IMR-90 (cell line): ENCODE measurements around the gene MAPRE3. TPM values are rescaled to one million over a fixed set of nuclear protein-coding genes. Genes with fewer than 3 reads are reported as not detected.

Source experiments
- ATAC-seq: fragments of 200-7000 bp; cut with Tn5 transposase; 2 replicates; pipeline ENCODE4 v1.9.1; 2020; ENCODE audit warnings: low read depth, mild to moderate bottlenecking, moderate library complexity
- BruUV-seq: library from RNA; stranded (reverse); fragments of 400-500 nt; replicated peaks from 2 replicates; lab custom pipeline; 2021; lab: Mats Ljungman, UMichigan
- CTCF ChIA-PET: fragments of 300-600 bp; formaldehyde crosslinking; extraction: SDS; loops from one replicate; lab custom pipeline; 2021; ENCODE audit warnings: antibody characterized with exemption; lab: Yijun Ruan, JAX
- POLR2A ChIA-PET: fragments of 300-600 bp; sonication (Branson Sonifier 250); formaldehyde crosslinking; loops from one replicate; lab custom pipeline; 2022; ENCODE audit warnings: antibody characterized with exemption; ENCODE audit not compliant: unreplicated experiment; lab: Charles Lee
- DNase-seq: peaks from one replicate; pipeline ENCODE4 v3.0.0; 2013
- H2AFZ ChIP-seq: replicated peaks from 2 replicates; pipeline ENCODE3; 2013; ENCODE audit warnings: low read length, mild to moderate bottlenecking; ENCODE audit not compliant: poor library complexity
- H2AK5ac ChIP-seq: 2 replicates; pipeline ENCODE4 v1.6.1; 2013; ENCODE audit warnings: low read depth, low read length, inconsistent platforms
- H2AK9ac ChIP-seq: replicated peaks from 2 replicates; pipeline ENCODE3; 2013; ENCODE audit warnings: mild to moderate bottlenecking, low read depth, low read length, moderate library complexity; ENCODE audit not compliant: poor library complexity
- H2BK120ac ChIP-seq: 2 replicates; pipeline ENCODE4 v1.6.1; 2013; ENCODE audit warnings: low read depth, low read length, inconsistent platforms
- H2BK15ac ChIP-seq: 3 replicates; pipeline ENCODE4 v1.6.1; 2013; ENCODE audit warnings: low read depth, low read length, inconsistent platforms
- H2BK20ac ChIP-seq: 2 replicates; pipeline ENCODE4 v1.6.1; 2013; ENCODE audit warnings: low read depth, mild to moderate bottlenecking, inconsistent platforms, low read length, moderate library complexity
- H2BK5ac ChIP-seq: 2 replicates; pipeline ENCODE4 v1.6.1; 2013; ENCODE audit warnings: mild to moderate bottlenecking, low read depth, low read length, inconsistent platforms; ENCODE audit not compliant: poor library complexity, severe bottlenecking
- H3K14ac ChIP-seq: replicated peaks from 2 replicates; pipeline ENCODE4 v1.6.1; 2013; ENCODE audit warnings: low read depth, low read length, inconsistent platforms
- H3K18ac ChIP-seq: 2 replicates; pipeline ENCODE4 v1.6.1; 2013; ENCODE audit warnings: low read depth, low read length, control low read depth
- H3K23ac ChIP-seq: 2 replicates; pipeline ENCODE4 v1.6.1; 2013; ENCODE audit warnings: low read depth, low read length, inconsistent platforms
- H3K27ac ChIP-seq: 2 replicates; pipeline ENCODE4 v1.5.1; 2013; ENCODE audit warnings: mild to moderate bottlenecking, control low read depth, low read length; ENCODE audit not compliant: insufficient read depth
- H3K27me3 ChIP-seq: 2 replicates; pipeline ENCODE4 v1.6.1; 2013; ENCODE audit warnings: low read length; ENCODE audit not compliant: control insufficient read depth, insufficient read depth
- H3K36me3 ChIP-seq: 2 replicates; pipeline ENCODE4 v1.6.1; 2013; ENCODE audit warnings: low read length, mixed read lengths; ENCODE audit not compliant: control insufficient read depth, insufficient read depth
- H3K4ac ChIP-seq: 2 replicates; pipeline ENCODE4 v1.6.1; 2013; ENCODE audit warnings: low read depth, low read length, inconsistent platforms
- H3K4me1 ChIP-seq: 2 replicates; pipeline ENCODE4 v1.6.1; 2013; ENCODE audit warnings: low read length, mixed read lengths; ENCODE audit not compliant: control insufficient read depth, insufficient read depth
- H3K4me2 ChIP-seq: 2 replicates; pipeline ENCODE4 v1.6.1; 2013; ENCODE audit warnings: low read depth, mild to moderate bottlenecking, control low read depth, low read length, moderate library complexity
- H3K4me3 ChIP-seq: 2 replicates; pipeline ENCODE4 v1.5.1; 2013; ENCODE audit warnings: low read depth, mild to moderate bottlenecking, control low read depth, low read length, moderate library complexity; ENCODE audit not compliant: insufficient read depth
- H3K56ac ChIP-seq: 2 replicates; pipeline ENCODE4 v1.6.1; 2013; ENCODE audit warnings: low read length, inconsistent platforms; ENCODE audit not compliant: insufficient read depth; ENCODE audit errors: extremely low read depth
- H3K79me1 ChIP-seq, 2 experiments: 2 replicates each; pipeline ENCODE4 v1.6.1; 2013; ENCODE audit warnings: low read length in 2 of 2, inconsistent platforms in 1 of 2, low read depth in 1 of 2
- H3K9ac ChIP-seq: 2 replicates; pipeline ENCODE4 v1.6.1; 2013; ENCODE audit warnings: low read depth, low read length, control low read depth
- H3K9me1 ChIP-seq: 2 replicates; pipeline ENCODE4 v1.6.1; 2013; ENCODE audit warnings: low read length, inconsistent platforms; ENCODE audit not compliant: insufficient read depth
- H3K9me3 ChIP-seq: 2 replicates; pipeline ENCODE4 v1.6.1; 2013; ENCODE audit warnings: low read length; ENCODE audit not compliant: control insufficient read depth, insufficient read depth
- H4K20me1 ChIP-seq: 2 replicates; pipeline ENCODE4 v1.6.1; 2013; ENCODE audit warnings: low read length, inconsistent platforms; ENCODE audit not compliant: insufficient read depth
- H4K5ac ChIP-seq: 2 replicates; pipeline ENCODE4 v1.6.1; 2013; ENCODE audit warnings: mild to moderate bottlenecking, low read depth, low read length, control low read depth
- H4K8ac ChIP-seq, 2 experiments: 2 replicates each; pipeline ENCODE4 v1.6.1; 2013; ENCODE audit warnings: low read depth in 2 of 2, low read length in 2 of 2, control low read depth in 1 of 2, inconsistent platforms in 1 of 2
- H4K91ac ChIP-seq: 2 replicates; pipeline ENCODE4 v1.6.1; 2013; ENCODE audit warnings: low read depth, low read length, inconsistent platforms; ENCODE audit not compliant: insufficient read depth
- BHLHE40 ChIP-seq: fragments of 150-350 bp; IDR thresholded peaks from 2 replicates; pipeline ENCODE4 v1.6.1; 2016; ENCODE audit warnings: mild to moderate bottlenecking, low read depth, low read length
- MXI1 ChIP-seq: IDR thresholded peaks from 2 replicates; pipeline ENCODE4 v1.6.1; 2012; ENCODE audit warnings: low read depth, mild to moderate bottlenecking, low read length, moderate library complexity, borderline replicate concordance
- RFX5 ChIP-seq: IDR thresholded peaks from 2 replicates; pipeline ENCODE4 v1.8.0; 2012; ENCODE audit warnings: low read depth, mild to moderate bottlenecking, low read length, moderate library complexity
- WGBS, 2 experiments: methylation state at CpG; one replicate each; pipeline versions ENCODE4 v1.1.5 to v1.1.7; 2013; ENCODE audit warnings: missing lambda C conversion rate in 2 of 2; ENCODE audit not compliant: insufficient read length in 1 of 2; ENCODE audit errors: extremely low coverage in 2 of 2; 5-methylcytosine and 5-hydroxymethylcytosine counted together
- dilution Hi-C: fragments of 300-500 bp; cut with HindIII; formaldehyde crosslinking; loops from one replicate; pipeline ENCODE4 v1.14.3; 2018; ENCODE audit warnings: low sequenced_read_pairs; ENCODE audit not compliant: unreplicated experiment
- in situ Hi-C: fragments of 300-500 bp; cut with MboI; formaldehyde crosslinking; loops from 3 replicates; pipeline ENCODE4 v1.14.3; 2019; ENCODE audit warnings: low sequenced_read_pairs, inconsistent platforms, mixed read lengths
- intact Hi-C: fragments of 100-400 bp; cut with micrococcal nuclease; formaldehyde crosslinking; loops from 2 replicates; pipeline ENCODE4 v1.10.0; 2022
- polyA plus RNA-seq, 3 experiments: library from polyadenylated mRNA; depleted of rRNA; stranded (reverse); fragments of >200 nt; gene quantifications; 2 replicates each; pipeline ENCODE4 v1.2.3, GENCODE V29; 2012; ENCODE audit warnings: low replicate concordance in 1 of 3
- total RNA-seq: library from RNA; depleted of rRNA; stranded (reverse); fragments of >200 nt; gene quantifications from 2 replicates; pipeline ENCODE4 v1.2.3, GENCODE V29; 2012
- TF ChIP-seq, protein P1 (sequence below): conservative IDR thresholded peaks from 2 replicates; pipeline ENCODE4 v1.5.1; 2012; ENCODE audit warnings: mild to moderate bottlenecking, low read depth, low read length, improper control_type of control experiment

Gene MAPRE3
- total and polyA plus RNA-seq, 2 of the 4 experiments (the other 2 are of a cell fraction): 1.8 to 20.3 TPM

DNA sequence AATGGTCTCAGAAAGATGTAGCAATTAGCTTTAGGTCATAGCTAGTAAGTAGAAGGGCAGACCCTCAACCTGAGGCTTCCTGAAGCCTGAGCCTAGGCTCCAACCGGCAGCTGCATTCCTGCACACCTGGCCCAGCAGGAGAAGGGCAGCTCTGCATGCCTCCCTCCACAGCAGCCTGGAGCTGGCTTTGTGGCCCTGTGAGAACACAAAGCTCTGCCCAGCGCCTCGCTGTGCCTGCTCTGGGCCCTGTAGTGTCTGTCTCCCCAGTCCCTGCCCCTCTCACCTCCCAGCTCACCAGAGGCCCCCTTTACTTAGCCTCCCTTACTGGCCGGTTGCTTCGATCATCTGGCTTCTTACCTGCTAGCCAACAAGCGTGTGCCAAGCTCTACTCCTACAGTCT, 69.0 kb downstream of the MAPRE3 start:
- CTCF ChIA-PET: no interaction called here
- no TSS peak for BruUV-seq

More for the DNA sequence above, 69.0 kb downstream of the MAPRE3 start:
- Histone ChIP-seq H3K14ac (no peak overlapping the region), H2AFZ (no peak overlapping the region), H3K4me1 (peaks cover 4% of the 10 kb centered on the region; the same call in 1 of the 2 replicates), H4K91ac (no peak overlapping the region), H3K36me3 (peaks cover 74% of the 10 kb centered on the region), H3K4me2 (no peak overlapping the region), H4K20me1 (peaks cover 34% of the 10 kb centered on the region), H3K4ac (no peak overlapping the region), H3K9ac (no peak overlapping the region), H3K79me1 (peaks cover 24 to 57% of the 10 kb centered on the region in 2 experiments), H2BK5ac (no peak overlapping the region), H3K9me3 (no peaks in the 10 kb centered on the region), H3K18ac (no peak overlapping the region), H4K8ac (no peak overlapping the region), H2AK5ac (no peak overlapping the region), H3K4me3 (no peak overlapping the region), H3K9me1 (peaks cover 9% of the 10 kb centered on the region), H3K27ac (no peak overlapping the region), H3K56ac (no peak overlapping the region), H4K5ac (no peak overlapping the region), H2BK15ac (no peak overlapping the region), H2AK9ac (no peak overlapping the region), H3K27me3 (no peaks in the 10 kb centered on the region), H2BK120ac (no peak overlapping the region), H2BK20ac (no peak overlapping the region), H3K23ac (no peak overlapping the region)
- TF ChIP-seq BHLHE40 (no peak), RFX5 (no peak), MXI1 (no peak)
- TF ChIP-seq, protein P1, sequence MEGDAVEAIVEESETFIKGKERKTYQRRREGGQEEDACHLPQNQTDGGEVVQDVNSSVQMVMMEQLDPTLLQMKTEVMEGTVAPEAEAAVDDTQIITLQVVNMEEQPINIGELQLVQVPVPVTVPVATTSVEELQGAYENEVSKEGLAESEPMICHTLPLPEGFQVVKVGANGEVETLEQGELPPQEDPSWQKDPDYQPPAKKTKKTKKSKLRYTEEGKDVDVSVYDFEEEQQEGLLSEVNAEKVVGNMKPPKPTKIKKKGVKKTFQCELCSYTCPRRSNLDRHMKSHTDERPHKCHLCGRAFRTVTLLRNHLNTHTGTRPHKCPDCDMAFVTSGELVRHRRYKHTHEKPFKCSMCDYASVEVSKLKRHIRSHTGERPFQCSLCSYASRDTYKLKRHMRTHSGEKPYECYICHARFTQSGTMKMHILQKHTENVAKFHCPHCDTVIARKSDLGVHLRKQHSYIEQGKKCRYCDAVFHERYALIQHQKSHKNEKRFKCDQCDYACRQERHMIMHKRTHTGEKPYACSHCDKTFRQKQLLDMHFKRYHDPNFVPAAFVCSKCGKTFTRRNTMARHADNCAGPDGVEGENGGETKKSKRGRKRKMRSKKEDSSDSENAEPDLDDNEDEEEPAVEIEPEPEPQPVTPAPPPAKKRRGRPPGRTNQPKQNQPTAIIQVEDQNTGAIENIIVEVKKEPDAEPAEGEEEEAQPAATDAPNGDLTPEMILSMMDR: no peak
- dilution Hi-C loops (no loop called here), in situ Hi-C loops (no loop called here), intact Hi-C loops (no loop called here)
- ATAC-seq (no peak), DNase-seq (no peak)
- POLR2A ChIA-PET: no interaction called here
- WGBS, 2 experiments: 87% methylated on average over 3 of the region's 6 CpGs; no CpG with 5 or more reads in 1 of the 2 experiments
